Smooth muscle cell (in vitro differentiated cells): ENCODE data around the gene SLC5A6. TPM values are rescaled to one million over a fixed set of nuclear protein-coding genes. Genes with fewer than 3 reads are reported as not detected.

Experiments
- DNase-seq: peaks from one replicate; lab custom pipeline; 2025; ENCODE audit not compliant: unreplicated experiment; lab: John Stamatoyannopoulos, UW
- H2AFZ ChIP-seq: fragments of 200-600 bp; sonication (generic); 2 replicates; pipeline ENCODE4 v1.6.0; 2016; ENCODE audit warnings: antibody characterized with exemption, low read depth, mild to moderate bottlenecking
- H3F3A ChIP-seq: fragments of 200-600 bp; sonication (generic); 2 replicates; pipeline ENCODE4 v1.6.0; 2017; ENCODE audit warnings: antibody characterized with exemption, low read depth
- H3K27ac ChIP-seq: fragments of 200-600 bp; sonication (generic); 2 replicates; pipeline ENCODE4 v1.5.1; 2016; ENCODE audit warnings: low read depth, mild to moderate bottlenecking
- H3K27me3 ChIP-seq: fragments of 200-600 bp; sonication (generic); 2 replicates; pipeline ENCODE4 v1.6.1; 2016; ENCODE audit warnings: low read depth, mild to moderate bottlenecking
- H3K36me3 ChIP-seq: fragments of 200-600 bp; sonication (generic); 2 replicates; pipeline ENCODE4 v1.5.1; 2016; ENCODE audit warnings: low read depth
- H3K4me1 ChIP-seq: fragments of 200-600 bp; sonication (generic); 2 replicates; pipeline ENCODE4 v1.5.1; 2016; ENCODE audit warnings: low read depth
- H3K4me2 ChIP-seq: fragments of 200-600 bp; sonication (generic); 2 replicates; pipeline ENCODE4 v1.6.0; 2016; ENCODE audit warnings: mild to moderate bottlenecking
- H3K4me3 ChIP-seq: fragments of 200-600 bp; sonication (generic); 2 replicates; pipeline ENCODE4 v1.5.1; 2016; ENCODE audit warnings: mild to moderate bottlenecking
- H3K79me2 ChIP-seq: fragments of 200-600 bp; sonication (generic); 2 replicates; pipeline ENCODE4 v1.6.0; 2016; ENCODE audit warnings: low read depth, mild to moderate bottlenecking
- H3K9ac ChIP-seq: fragments of 200-600 bp; sonication (generic); 2 replicates; pipeline ENCODE4 v1.6.0; 2016; ENCODE audit warnings: low read depth
- H3K9me3 ChIP-seq: fragments of 200-600 bp; sonication (generic); replicated peaks from 2 replicates; pipeline ENCODE4 v1.5.1; 2016; ENCODE audit warnings: low read depth
- H4K20me1 ChIP-seq: fragments of 200-600 bp; sonication (generic); 2 replicates; pipeline ENCODE4 v1.6.0; 2016; ENCODE audit warnings: low read depth
- CTCF ChIP-seq: fragments of 200-600 bp; sonication (generic); IDR thresholded peaks from 2 replicates; pipeline ENCODE4 v1.5.1; 2017; ENCODE audit warnings: borderline replicate concordance, mild to moderate bottlenecking, antibody characterized with exemption; ENCODE audit not compliant: insufficient read depth, poor library complexity, severe bottlenecking
- WGBS: methylation state at CpG from one replicate; pipeline ENCODE4 v1.1.7; 2016; ENCODE audit warnings: low lambda C conversion rate; 5-methylcytosine and 5-hydroxymethylcytosine counted together
- polyA plus RNA-seq: library from polyadenylated mRNA; unstranded; fragments of >200 nt; fragmentation: Nextera tagmentation; extraction: Ambion mirVana; gene quantifications from 2 replicates; pipeline ENCODE4 v1.2.1, GENCODE V29; 2016
- total RNA-seq: library from RNA; depleted of rRNA; stranded (reverse); fragments of >200 nt; gene quantifications from 2 replicates; pipeline ENCODE4 v1.2.3, GENCODE V29; 2014

The SLC5A6 gene
- total and polyA plus RNA-seq, 2 experiments from 2014 or later, result 25.7 to 32.3 TPM

GRCh38 chr2:27243391-27244130 lies 31.5 kb upstream of the SLC5A6 start:
- no peak for TF ChIP-seq CTCF
- Histone ChIP-seq H3K79me2 (no peaks in the 10 kb centered on the region), H3K9me3 (no peaks in the 10 kb centered on the region), H2AFZ (no peak overlapping the region), H3K4me3 (no peak overlapping the region), H4K20me1 (no peaks in the 10 kb centered on the region), H3F3A (no peaks in the 10 kb centered on the region), H3K9ac (no peak overlapping the region), H3K4me1 (no peaks in the 10 kb centered on the region), H3K27me3 (no peaks in the 10 kb centered on the region), H3K4me2 (no peak overlapping the region), H3K27ac (no peak overlapping the region), H3K36me3 (peaks cover 5% of the 10 kb centered on the region)
- WGBS, result 94% methylated on average over 19 of the region's 19 CpGs
- no peak for DNase-seq

GRCh38 chr2:27242614-27242951 lies 30.5 kb upstream of the SLC5A6 start:
- no peaks in the 10 kb centered on the region for H3K4me1 ChIP-seq
- peaks cover 5% of the 10 kb centered on the region for H3K36me3 ChIP-seq
- DNase-seq, result no peak
- H3K4me2 ChIP-seq, result no peak overlapping the region
- no peaks in the 10 kb centered on the region for H4K20me1 ChIP-seq
- no peak overlapping the region for H3K4me3 ChIP-seq
- 98% methylated on average over 16 of the region's 16 CpGs for WGBS
- no peaks in the 10 kb centered on the region for H3K9me3 ChIP-seq
- H2AFZ ChIP-seq, result no peak overlapping the region
- no peak for TF ChIP-seq CTCF
- no peaks in the 10 kb centered on the region for H3F3A ChIP-seq
- H3K79me2 ChIP-seq, result no peaks in the 10 kb centered on the region
- H3K27ac ChIP-seq, result no peak overlapping the region
- no peaks in the 10 kb centered on the region for H3K27me3 ChIP-seq
- H3K9ac ChIP-seq, result no peak overlapping the region

- H3K36me3 ChIP-seq, result peaks cover 5% of the 10 kb centered on the region
- WGBS, result 94% methylated on average over 24 of the region's 24 CpGs
Measured at GRCh38 chr2:27241761-27242613, 29.9 kb upstream of the SLC5A6 start.

More at GRCh38 chr2:27241761-27242613, 29.9 kb upstream of the SLC5A6 start:
- Histone ChIP-seq H3F3A (no peaks in the 10 kb centered on the region), H3K27ac (no peak overlapping the region), H3K27me3 (no peaks in the 10 kb centered on the region), H3K79me2 (no peaks in the 10 kb centered on the region), H2AFZ (no peak overlapping the region), H3K4me1 (no peaks in the 10 kb centered on the region), H3K9ac (no peak overlapping the region), H3K4me2 (no peak overlapping the region), H3K9me3 (no peaks in the 10 kb centered on the region), H3K4me3 (no peak overlapping the region), H4K20me1 (no peaks in the 10 kb centered on the region)
- no peak for DNase-seq
- no peak for TF ChIP-seq CTCF
